Measurements from ENCODE around the gene NBL1.

Gene NBL1, protein sequence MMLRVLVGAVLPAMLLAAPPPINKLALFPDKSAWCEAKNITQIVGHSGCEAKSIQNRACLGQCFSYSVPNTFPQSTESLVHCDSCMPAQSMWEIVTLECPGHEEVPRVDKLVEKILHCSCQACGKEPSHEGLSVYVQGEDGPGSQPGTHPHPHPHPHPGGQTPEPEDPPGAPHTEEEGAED

DNA sequence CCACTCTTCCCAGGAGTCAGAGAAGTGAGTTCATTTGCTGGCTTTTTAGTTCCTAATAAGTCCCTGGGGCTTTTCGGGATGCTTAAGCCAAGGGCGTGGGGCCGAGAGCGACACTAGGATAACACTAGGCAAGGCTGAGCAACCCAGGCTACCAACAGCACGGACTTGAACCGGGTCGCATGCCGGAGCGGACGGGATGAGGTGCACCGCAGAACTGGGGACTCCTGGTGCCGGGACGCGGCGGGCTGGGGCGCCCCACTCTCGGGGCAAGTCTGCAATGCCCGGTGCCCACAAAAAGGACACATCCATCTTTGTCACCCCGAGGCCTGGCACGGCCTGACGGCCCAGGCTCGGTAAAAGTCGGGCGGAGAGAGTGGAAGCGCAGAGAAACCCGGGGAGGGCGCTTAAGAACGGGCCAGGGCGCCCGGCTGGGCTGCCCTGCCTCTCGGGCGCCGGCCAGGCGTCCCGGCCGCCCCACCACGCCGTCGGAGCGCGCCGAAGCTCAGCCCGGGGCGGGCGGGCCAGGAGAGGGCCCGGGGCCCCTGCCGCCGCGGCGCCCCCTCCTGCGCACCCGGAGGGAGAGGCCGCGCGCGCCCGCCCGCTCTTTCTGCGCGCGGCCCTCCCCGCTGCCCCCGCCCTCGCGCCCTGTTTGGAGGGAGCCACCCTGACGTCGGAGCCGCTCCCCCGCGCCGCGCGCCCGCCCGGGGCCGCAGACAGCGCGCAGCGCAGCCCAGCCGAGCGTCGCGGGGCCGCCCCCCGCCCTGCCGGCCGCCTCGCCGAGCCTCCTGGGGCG lies at the start of gene NBL1:
Gene NBL1, plus strand, starts transcription at position 710 of the 793 bp plus-strand sequence. CDS start 10,720 bp downstream, outside the sequence.
- peak; percentile 79 for DNase-seq

DNA sequence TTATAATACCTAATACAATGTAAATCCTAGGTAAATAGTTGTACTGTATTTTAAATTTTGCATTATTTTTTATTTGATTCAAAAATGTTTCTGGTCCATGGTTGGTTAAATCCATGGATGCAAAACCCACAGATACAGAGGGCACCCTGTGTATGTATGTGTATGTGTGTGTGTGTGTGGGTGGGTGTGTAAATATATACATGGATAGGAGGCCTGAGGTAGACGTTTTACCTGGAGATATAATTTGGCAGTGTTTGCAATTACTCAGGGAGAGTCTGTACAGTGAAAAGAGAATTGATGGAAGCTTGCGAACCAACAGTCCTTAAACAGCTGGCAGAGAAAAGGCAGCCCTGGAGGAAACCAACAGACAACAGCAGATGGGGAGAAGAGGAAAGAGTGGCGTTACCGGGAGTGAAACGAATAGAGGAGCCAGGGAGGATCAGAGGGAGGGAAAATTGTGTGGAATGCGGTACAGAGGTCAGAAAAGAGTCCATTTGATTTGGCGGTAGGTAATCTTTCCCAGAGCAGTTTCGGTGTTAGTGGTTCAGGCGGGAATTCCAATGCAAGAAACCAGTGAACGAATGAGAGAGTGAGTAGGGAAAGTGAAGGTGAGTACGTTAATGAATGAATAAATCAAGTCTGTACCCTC lies 47.9 kb upstream of the NBL1 start:
- DNase-seq: no peak

DNA sequence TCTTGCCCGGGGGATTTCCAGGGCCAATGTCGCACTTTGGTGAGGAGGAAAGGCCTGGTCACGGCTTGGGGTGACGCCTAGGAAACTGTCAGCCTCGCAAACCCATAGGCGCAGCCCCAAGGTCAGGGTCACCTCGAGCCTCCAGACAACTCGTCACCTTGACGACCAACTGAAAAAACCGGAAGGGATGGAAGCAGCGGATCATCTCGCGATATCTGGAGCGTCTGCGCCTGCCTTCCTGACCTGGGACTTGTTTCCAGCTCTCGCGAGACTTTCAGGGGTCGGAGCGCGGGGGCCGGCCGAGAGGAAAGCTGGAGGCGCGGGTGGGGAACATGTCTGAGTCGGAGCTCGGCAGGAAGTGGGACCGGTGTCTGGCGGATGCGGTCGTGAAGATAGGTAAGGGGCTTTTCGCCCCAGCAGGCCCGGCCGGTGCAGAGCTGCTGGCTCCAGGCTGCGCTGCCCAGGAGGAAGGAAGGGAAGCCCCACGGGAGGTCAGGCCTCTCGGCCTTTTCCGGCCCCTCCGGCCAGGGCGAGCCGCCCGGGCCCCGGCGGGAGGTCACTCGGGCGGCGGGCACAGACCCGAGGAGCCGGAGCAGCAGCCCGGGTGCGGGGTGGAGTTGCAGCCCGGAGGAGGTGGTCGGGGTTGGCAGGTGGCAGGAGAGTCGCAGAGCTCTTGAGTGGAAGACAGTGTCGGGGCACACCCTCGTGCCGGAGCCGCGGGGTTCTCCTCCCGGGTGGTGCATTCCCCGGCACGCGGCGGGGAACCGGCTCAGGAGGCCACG lies 47.2 kb upstream of the NBL1 start:
- peak; percentile 95 for DNase-seq

DNA sequence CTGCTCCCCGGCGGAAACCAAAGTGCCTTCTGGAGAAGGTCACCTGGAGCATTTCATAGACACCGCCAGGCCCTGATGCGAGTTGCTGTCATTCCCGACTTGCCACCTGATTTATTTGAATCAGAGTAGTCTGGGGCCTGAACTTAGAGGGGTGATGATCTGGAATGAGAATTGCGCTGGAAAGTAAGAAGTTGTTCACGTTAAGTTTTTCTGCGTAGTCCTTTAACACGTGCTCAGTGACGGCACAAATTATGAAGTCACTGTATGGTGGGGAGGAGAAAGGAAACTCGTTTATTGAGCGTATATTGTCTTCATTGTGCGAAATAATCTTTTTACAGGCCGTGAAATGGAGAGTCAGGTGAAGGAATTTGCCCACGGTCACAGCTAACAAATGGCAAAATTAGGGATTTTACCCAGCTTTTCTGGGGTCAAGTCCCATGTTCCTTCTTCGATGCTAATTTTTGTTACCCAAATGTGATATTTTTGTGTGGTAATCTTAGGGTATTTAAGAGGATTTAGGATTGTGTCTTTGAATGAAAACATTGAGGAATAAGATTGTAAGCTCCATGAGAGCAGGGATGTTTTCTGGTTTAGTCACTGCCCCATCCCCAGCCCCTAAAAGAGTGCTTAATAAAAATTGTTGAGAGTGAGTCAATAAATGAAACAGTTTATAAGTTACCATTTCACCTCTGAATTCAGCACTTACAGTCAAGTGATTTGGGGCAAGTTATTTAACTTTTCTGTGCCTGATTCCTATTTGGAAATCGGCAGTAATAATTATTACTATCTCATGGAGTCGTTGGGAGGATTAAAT lies 46.4 kb upstream of the NBL1 start:
- DNase-seq: no peak

DNA sequence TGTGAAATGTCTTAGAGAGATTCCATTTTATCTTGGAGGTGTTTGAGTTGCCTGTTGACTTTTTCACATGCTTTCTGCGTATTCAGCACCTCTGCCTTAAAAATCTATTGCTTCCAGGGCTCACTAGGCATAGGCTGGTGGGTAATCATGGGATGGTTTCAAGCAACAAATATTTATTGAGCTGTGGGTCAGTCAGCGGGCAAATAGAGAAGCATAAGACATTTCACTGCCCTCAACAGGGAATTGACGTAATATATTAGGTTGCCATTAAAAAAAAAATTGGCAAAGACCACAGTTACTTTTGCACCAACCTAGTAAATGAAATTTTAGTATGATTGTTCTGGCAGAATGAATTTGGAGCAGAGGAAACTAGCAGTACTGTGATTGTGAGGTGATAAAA lies 44.3 kb upstream of the NBL1 start:
- DNase-seq: no peak

DNA sequence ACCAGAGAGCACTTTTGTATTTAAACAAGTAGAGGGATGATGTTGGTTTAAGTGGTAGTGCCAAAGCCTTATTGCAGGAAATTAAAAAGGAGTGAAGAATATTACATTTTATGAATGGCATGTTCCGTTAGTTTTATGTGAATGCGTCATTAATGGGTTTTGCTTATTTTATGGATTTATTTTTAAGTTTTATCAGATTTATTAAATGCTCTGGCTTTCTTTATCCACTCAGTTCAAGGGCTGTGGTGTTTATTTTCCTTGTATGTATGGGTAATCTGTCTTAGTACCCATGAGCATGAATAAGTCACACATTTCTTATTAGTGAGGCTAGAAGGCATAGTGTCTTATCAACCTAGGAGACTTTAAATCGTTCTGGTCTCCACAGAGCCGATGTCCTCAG lies 41.6 kb upstream of the NBL1 start:
- DNase-seq: no peak

DNA sequence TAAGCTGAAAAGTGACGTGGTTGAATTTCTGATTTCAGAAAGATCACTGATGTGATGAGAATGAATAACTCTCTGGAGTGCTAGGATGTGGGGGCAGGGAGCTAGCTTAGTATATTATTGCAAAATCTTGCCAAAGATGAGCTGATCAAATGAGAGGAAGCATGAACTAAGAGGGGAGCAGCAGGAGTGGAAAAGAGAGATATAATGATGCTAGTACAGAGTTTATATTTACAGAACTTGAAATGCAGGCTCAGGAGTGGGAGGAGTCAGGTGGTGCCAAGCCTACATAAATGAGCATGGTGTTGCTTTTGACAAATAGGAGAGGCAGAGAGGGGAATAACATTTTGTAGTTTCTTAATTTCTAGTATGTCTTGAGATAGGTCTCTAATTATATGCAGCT lies 38.1 kb upstream of the NBL1 start:
- DNase-seq: no peak

DNA sequence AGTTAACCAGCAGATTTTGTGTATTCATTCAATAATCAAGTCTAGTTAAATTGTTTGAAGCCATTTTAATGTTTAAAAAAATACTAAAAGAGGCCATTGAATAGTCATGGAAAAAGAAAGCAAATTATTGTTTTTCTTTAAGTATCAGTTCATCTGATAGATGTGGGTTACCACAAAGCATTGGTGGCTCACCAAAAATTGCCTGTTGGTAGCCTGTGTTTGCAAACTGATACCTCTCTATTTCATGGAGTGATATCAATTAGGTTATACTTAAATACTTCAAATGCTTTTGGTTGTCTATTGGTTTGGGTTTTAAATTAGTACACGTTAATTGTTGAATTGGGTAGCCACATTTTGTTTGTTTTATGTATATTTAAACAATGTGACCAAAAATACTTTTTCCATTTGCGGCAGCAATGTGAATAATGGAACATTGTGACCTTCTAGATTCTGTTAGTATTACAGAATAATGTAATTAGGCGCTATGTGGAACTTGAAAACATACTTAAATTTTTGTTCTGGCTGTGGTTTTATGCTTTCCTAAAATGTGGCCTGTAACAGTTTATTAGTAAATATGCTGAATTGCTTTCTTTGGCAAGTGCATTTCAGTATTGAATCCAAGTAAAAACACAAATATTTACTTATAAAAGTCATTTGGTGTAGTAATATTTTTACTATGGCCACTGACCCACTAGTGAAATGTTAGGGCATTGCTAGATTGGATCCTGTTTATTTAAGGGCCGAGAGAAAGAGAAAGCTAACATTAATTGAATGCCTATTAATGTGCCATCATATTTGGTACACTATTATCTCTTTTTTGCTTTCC lies 37.1 kb upstream of the NBL1 start:
- peak; percentile 55 for DNase-seq

DNA sequence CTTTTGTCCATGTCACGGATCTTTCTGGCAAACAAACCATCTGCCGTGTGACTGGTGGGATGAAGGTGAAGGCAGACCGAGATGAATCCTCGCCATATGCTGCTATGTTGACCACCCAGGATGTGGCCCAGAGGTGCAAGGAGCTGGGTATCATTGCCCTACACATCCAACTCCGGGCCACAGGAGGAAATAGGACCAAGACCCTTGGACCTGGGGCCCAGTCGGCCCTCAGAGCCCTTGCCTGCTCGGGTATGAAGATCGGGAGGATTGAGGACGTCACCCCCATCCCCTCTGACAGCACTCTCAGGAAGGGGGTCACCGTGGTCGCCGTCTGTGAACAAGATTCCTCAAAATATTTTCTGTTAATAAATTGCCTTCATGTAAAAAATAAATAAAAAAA lies 35.9 kb upstream of the NBL1 start:
- DNase-seq: no peak

DNA sequence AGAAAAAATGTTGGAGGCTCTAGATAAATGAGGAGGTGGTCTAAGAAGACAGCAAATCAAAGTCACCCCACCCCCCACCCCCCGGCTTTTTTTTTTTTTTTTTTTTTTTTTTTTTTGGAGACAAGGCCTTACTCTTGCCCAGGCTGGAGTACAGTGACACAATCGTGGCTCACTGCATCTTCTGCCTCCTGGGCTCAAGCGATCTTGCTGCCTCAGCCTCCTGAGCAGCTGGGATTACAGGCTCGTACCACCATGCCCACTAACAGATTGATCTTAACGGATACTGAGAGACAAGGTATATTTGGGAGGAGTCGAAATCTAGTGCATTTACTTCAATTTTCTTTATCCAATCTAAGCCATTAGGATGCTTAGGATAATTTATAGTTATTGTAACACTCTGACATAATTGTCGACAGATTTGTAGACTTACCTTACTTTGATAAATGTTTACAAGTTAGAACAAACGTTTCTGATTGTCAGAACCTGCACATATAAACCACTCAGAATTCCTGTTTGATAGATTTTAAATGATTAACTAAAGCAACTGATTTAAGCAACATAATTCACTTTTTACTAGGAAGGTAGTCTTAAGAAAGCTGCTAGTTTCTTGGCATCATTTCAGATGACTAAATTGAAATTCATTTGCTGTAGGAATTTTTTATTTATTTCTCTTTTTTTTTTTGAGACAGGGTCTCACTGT lies 33.7 kb upstream of the NBL1 start:
- DNase-seq: no peak

DNA sequence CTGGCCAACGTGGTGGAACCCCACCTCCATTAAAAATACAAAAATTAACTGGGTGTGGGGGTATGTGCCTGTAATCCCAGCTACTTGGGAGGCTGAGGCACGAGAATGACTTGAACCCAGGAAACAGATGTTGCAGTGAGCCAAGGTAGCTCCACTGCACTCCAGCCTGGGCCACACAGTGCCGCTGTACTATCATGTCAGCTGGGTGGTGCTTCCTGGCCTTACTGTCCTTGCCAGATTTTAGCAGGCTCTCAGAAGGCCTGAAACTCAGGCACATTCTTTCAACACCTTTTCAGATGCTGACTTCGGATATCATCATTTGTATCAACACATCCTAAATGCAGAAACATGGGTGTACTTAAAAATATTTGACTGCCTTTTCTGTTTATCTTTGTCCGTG lies 31.6 kb upstream of the NBL1 start:
- no peak for DNase-seq

DNA sequence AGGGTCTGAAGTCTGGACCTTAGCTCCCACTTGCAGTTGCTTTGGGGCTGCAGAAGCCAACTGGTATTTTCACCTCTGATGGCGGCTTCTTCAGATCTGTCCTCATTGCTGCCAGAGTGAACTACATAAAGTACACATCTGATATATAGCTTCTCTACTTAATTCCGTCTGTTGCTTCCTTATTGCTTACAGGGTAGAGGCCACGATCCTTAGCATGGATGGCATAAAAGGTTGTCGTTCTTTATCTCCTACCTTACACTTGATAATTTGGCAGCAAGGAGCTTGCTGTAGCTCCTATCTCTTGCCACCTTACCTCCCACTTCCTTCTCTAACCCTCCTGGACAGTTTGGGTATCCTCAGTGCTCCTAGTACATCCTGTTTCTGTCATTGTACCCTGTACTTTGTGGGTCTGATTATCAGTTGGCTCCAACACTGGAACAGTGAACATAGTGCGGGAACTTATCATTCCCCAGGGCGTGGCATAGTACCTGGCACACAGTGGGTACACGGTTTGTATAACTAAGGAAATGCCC lies 30.9 kb upstream of the NBL1 start:
- DNase-seq: no peak

DNA sequence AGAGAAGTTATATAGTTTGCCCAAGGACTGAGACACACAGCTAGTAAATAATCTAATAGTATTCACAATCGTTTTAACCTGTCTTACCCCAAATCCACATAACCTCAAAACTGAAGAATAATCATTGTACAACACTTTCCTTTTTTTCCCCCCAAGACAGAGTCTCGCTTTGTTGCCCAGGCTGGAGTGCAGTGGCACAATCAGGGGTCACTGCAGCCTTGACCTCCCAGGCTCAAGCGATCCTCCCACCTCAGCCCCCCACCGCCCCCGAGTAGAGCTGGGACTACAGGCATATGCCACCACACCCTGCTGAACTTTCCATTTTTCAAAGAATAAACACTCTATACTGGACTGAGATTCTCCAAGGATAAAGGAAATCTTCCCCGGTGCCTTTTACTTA lies 28.7 kb upstream of the NBL1 start:
- no peak for DNase-seq

DNA sequence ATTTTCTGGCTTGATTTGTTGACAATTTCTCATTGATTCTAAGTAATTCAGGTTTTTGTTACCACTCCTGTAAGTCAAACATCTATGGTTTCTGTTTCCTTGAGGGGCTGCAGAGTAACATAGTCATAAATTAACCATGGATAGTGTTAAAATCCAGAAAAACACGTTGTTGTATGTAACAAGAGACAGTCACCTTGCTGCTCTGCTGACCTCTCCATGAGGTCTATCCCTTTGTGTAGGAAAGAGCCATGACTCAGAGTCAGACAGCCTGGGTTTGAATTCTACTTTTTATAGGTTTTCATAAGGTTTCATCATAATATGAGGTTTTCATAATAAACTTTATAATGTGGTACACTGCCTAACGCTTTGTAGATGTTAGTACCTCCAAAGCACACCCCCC lies 27.6 kb upstream of the NBL1 start:
- DNase-seq: no peak

DNA sequence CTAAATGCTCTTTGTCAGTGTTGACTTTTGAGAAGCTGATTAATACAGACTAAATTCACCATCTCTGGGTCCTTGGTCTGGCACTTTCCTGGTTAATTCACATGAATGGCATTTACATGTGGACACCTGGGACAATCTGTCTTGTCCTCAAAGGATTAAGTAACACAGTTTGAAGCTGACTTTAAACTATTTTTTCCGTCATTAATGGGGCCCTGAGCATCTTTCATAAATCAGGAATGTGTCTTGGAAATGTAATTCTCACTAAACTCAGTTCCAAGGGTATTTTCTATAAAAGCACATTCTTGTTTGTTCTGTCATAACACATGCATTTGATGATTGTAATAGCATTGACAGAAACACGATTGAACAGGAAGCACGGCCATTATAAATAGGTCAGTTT lies 26.7 kb upstream of the NBL1 start:
- DNase-seq: no peak

DNA sequence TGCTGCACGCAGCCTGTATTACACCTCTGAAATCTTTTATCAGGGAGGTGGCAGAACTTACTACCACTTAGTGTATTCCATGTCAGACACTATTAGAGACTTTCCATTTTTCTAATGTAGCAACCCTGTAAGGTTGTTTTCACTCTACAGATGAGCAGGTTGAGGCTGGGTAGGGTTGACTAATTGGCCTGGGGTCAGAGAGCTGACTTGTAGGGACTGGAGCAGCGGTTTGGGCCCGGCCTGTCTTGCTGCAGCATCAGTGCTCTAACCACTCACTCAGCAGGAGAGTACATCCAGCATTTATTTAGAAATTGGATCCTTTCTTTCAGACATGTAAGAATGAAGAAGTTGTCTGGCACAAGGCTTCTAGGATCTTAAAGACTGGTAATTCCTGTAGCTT lies 25.7 kb upstream of the NBL1 start:
- no peak for DNase-seq

DNA sequence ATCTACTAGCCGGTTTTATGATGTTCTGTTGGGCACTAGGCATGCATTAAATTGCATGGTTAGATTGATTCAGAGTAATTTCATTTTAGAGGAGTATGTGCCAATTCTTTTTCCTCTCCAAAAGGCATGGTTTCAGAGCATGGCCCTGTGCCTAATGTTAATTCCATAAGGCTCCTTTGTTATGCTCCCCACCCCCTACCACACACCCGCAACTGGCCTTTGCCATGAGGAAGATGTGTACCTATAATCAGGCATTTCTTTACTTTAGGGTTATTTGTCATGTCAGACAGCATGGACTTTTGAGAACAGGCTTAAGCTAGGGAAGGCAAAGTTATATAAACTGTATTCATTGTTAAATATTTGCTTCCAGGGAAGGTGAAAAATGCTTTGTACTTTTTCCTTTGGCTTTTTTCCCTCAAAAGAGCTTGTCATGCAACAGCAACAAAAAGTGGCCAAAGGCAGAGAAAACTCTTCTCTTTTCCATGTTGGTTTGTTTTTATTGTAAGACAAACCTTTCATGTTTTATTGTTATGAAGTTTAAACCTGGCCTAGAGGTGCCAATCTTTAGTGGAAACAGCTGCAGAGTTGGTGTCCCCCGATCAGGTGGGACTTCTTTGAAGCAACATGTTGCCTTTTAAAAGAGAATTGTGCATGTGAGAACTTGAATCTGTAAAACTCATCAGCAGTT lies 24.3 kb upstream of the NBL1 start:
- no peak for DNase-seq

DNA sequence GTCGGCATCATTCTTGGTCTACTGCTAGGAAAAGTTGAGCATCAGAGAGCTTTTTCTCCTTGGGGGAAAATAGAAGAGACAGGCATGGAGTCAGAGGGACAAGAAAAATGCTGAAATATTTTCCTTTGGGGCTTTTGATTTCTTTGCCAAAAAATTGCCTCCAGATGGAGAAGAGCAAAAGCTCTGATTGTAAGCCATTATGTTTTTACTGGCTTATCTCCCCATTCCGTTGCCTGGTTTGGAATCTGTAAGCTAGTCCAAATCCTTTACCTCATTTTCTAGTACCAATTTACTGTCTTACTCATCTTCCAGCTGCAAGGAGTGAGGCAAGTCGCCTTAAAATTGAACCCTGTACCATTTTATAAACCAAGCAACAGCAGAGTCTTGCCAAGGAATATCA lies 23.3 kb upstream of the NBL1 start:
- DNase-seq: no peak

DNA sequence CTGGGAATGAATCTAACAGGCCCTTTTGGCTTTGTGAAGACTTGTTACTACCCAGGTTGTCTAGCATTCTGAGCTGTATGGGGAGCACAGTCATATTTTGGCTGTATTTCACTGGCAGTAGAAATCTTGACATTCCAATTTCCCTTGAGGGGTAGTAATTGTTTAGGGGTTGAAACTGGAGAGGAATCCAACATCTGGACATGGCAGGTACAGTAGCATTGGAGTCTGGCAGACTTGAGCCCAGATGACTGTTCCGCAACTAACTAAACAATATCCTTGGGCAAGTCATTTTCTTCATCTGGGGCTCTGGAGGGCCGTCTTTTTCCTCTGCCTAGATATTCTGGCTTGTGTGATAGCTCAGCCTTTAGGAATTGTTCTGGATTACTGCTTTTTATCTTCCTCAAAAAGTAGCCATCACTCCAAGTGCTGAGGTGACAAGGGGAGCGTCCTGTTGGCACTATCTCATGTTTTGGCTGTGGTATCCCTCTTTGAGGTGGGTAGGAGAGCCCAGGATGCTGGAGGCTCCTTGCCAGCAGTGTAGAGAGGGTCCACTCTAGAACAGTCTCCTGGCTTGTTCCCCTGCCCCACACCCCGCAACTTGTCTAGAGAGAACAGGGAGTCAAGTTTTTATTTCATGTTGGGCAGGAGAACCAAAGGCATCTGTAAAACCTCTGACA lies 22.7 kb upstream of the NBL1 start:
- DNase-seq: no peak

DNA sequence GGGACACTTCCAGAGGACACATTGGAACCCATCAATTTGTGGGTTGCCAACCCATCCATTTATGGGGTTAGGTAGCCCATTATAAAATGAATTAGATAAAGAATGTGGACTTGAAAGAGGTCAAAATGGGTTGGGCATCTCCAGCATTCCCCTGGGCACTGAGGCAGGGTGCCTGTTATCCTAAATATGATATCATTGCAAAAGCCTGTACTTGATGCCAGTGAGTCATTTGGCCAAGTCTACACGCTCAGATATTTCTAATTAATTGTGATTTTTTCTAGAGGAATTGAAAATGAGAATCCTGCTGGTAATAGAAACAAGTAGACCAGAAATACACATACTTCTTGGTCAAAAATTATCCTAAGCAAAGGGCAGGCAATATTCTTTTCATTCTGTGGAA lies 21.9 kb upstream of the NBL1 start:
- no peak for DNase-seq
